Thyroid gland (tissue), 4 donors: ENCODE results near the gene REEP1.

ENCODE experiments used
- POLR2A ChIP-seq, 2 donors: fragments of 450-650 bp; IDR thresholded peaks; one replicate each; pipeline ENCODE4 v1.6.1; 2017; ENCODE audit warnings: antibody characterized with exemption in 2 of 2, mild to moderate bottlenecking in 2 of 2, moderate library complexity in 1 of 2
- TF ChIP-seq, protein P1 (sequence below), 6 experiments: fragments of 200-600 bp in 3 of 6; fragments of 450-650 bp in 3 of 6; sonication (generic) in 3 of 6; IDR thresholded peaks; one replicate each; pipeline ENCODE4 v1.5.1; 2016 to 2019; ENCODE audit warnings: antibody characterized with exemption in 6 of 6, mild to moderate bottlenecking in 2 of 6, inconsistent platforms in 1 of 6, moderate library complexity in 1 of 6

DNA sequence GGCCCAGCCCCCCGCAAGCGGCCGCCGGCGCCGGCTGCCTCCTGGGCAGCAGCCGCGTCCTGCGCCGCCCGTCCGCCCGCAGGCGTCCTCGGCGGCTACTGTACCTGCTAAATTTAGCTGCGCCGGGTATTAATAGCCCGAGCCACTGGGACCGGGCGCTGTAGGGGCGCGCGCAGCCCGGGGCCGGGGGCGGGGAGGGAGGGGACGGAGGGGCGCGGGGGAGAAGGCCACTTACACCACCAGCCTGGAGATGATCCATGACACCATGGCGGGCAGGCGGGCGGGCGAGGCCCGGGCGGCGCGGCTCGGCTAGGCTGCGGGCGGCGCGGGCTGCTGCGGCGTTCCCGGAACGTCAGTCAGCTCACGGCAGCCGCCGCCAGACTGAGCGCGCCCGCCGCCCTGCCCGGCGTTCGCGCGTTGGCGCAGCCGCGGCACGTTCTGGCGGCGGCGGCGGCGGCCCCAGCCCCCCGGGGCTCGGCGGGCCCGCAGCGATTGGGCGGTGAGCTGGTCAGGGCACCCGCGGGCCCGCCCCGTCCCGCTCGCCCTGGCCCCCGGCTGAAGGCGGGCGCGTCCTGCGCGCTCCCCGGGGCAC lies at the start of gene REEP1:
- TF ChIP-seq, protein P1, sequence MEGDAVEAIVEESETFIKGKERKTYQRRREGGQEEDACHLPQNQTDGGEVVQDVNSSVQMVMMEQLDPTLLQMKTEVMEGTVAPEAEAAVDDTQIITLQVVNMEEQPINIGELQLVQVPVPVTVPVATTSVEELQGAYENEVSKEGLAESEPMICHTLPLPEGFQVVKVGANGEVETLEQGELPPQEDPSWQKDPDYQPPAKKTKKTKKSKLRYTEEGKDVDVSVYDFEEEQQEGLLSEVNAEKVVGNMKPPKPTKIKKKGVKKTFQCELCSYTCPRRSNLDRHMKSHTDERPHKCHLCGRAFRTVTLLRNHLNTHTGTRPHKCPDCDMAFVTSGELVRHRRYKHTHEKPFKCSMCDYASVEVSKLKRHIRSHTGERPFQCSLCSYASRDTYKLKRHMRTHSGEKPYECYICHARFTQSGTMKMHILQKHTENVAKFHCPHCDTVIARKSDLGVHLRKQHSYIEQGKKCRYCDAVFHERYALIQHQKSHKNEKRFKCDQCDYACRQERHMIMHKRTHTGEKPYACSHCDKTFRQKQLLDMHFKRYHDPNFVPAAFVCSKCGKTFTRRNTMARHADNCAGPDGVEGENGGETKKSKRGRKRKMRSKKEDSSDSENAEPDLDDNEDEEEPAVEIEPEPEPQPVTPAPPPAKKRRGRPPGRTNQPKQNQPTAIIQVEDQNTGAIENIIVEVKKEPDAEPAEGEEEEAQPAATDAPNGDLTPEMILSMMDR (IDR thresholded peaks at IDR 0.05) = no peak
- no peak for TF ChIP-seq POLR2A (IDR thresholded peaks at IDR 0.05)
